Measurements from ENCODE around the gene NQO1. TPM values are rescaled to one million over a fixed set of nuclear protein-coding genes. Genes with fewer than 3 reads are reported as not detected.

NQO1 gene
- total and polyA plus RNA-seq, 9 of the 15 experiments (the other 6 are each of a cell fraction or from before 2014, with no cell fraction given), result 96.7 to 198 (median 122) TPM

DNA sequence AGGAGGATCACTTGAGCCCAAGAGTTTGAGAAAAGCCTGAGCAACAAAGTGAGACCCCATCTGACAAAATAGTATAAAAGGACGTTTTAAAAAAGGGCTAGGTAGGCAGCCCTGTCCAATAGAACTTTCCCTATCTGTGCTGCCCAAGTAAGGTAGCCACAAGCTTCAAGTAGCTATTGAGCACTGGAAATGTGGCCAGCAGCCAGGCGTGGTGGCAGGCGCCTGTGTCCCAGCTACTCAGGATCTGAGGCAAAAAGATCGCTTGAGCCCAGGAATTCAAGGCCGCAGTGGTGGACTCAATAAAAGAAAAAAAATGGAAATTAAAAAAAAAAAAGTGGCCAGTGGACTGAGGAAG is 1.5 kb upstream of the NQO1 start (continued):
- TF ChIP-seq MGA (IDR thresholded peaks at IDR 0.05) (peak; percentile 44; the same call in 1 of the 2 replicates), MECOM (CRISPR knock-in tag; IDR thresholded peaks at IDR 0.05) (0 out of 2 replicates have a peak, but pooled peaks have one; percentile 55), NFIC (IDR thresholded peaks at IDR 0.05) (peak; percentile 63), FOSL1 (tag; conservative IDR thresholded peaks at IDR 0.05) (0 out of 2 replicates have a peak, but pooled peaks have one; percentile 11), SMC3 (conservative IDR thresholded peaks at IDR 0.05; ENCODE audit: insufficient read depth, low read depth, low read length) (no peak), CHD1 (IDR thresholded peaks at IDR 0.05; ENCODE audit: low read length) (peak; percentile 4)
- TF ChIP-seq, protein P1, sequence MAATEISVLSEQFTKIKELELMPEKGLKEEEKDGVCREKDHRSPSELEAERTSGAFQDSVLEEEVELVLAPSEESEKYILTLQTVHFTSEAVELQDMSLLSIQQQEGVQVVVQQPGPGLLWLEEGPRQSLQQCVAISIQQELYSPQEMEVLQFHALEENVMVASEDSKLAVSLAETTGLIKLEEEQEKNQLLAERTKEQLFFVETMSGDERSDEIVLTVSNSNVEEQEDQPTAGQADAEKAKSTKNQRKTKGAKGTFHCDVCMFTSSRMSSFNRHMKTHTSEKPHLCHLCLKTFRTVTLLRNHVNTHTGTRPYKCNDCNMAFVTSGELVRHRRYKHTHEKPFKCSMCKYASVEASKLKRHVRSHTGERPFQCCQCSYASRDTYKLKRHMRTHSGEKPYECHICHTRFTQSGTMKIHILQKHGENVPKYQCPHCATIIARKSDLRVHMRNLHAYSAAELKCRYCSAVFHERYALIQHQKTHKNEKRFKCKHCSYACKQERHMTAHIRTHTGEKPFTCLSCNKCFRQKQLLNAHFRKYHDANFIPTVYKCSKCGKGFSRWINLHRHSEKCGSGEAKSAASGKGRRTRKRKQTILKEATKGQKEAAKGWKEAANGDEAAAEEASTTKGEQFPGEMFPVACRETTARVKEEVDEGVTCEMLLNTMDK (IDR thresholded peaks at IDR 0.05; ENCODE audit: borderline replicate concordance, insufficient read depth, low read depth, low read length, poor library complexity, severe bottlenecking), result no peak
- TF ChIP-seq, protein P2, sequence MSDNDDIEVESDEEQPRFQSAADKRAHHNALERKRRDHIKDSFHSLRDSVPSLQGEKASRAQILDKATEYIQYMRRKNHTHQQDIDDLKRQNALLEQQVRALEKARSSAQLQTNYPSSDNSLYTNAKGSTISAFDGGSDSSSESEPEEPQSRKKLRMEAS (CRISPR knock-in tag; IDR thresholded peaks at IDR 0.05), result 0 out of 2 replicates have a peak, but pooled peaks have one; percentile 27
- TF ChIP-seq, protein P3, sequence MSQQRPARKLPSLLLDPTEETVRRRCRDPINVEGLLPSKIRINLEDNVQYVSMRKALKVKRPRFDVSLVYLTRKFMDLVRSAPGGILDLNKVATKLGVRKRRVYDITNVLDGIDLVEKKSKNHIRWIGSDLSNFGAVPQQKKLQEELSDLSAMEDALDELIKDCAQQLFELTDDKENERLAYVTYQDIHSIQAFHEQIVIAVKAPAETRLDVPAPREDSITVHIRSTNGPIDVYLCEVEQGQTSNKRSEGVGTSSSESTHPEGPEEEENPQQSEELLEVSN (IDR thresholded peaks at IDR 0.05; ENCODE audit: borderline replicate concordance in 1 of 2, extremely low read depth in 1 of 2, insufficient read depth in 1 of 2, insufficient read length in 1 of 2, low read depth in 1 of 2, low read length in 1 of 2, poor library complexity in 1 of 2, severe bottlenecking in 1 of 2), result peak; percentile 6 to 12

Data from K562 (cell line).